ENCODE results near the gene CGB7.

Gene CGB7

GRCh38 chr19:49020931-49021895 lies 36.3 kb downstream of the CGB7 start:
- CTCF ChIA-PET = interaction anchor here (0.6 to 2.6 kb wide), 7 partner anchors 21 to 178 kb away, joined by 3 to 12 read pairs (median 6); partner anchors contain the start of genes GYS1 and RUVBL2
- H3K4me1 ChIP-seq (ENCODE audit: control insufficient read depth, insufficient read depth, low read length) = peaks cover 8% of the 10 kb centered on the region
- H3K4me3 ChIP-seq (ENCODE audit: low read depth, low read length) = no peak overlapping the region
- no peak overlapping the region for H3K27ac ChIP-seq (ENCODE audit: extremely low read depth, low read depth, low read length)
- peaks cover 0 to 3% of the 10 kb centered on the region in 2 experiments; a peak in 2 of 3 replicates for H3K36me3 ChIP-seq (ENCODE audit: control insufficient read depth in 2 of 2, insufficient read depth in 1 of 2, low read length in 2 of 2)
- no peaks in the 10 kb centered on the region for H3K9me3 ChIP-seq (ENCODE audit: control insufficient read depth, insufficient read depth, low read depth, low read length)
- POLR2A ChIA-PET = interaction anchor here (0.6 to 3.4 kb wide), 3 partner anchors 28 to 659 kb away, joined by 5 to 20 read pairs (median 6); partner anchors contain the start of genes GYS1 and RUVBL2
- TF ChIP-seq KLF7 (tag by site-specific recombination; IDR thresholded peaks at IDR 0.05; ENCODE audit: borderline replicate concordance) (0 out of 2 replicates have a peak, but pooled peaks have one; percentile 56), ZNF398 (tag by site-specific recombination; IDR thresholded peaks at IDR 0.05) (peak; percentile 87), ZFHX2 (tag by site-specific recombination; conservative IDR thresholded peaks at IDR 0.05) (0 out of 2 replicates have a peak, but pooled peaks have one; percentile 12), ZNF24 (tag by site-specific recombination; IDR thresholded peaks at IDR 0.05) (peak; percentile 69; the same call in 1 of the 2 replicates), ZNF121 (tag by site-specific recombination; IDR thresholded peaks at IDR 0.05) (no peak), ZNF10 (tag by site-specific recombination; IDR thresholded peaks at IDR 0.05) (peak; percentile 71; the same call in 1 of the 2 replicates), ZBTB48 (tag by site-specific recombination; IDR thresholded peaks at IDR 0.05) (peak; percentile 67), RBAK (tag by site-specific recombination; IDR thresholded peaks at IDR 0.05) (peak; percentile 56; the same call in 1 of the 2 replicates), ZNF654 (tag by site-specific recombination; IDR thresholded peaks at IDR 0.05; ENCODE audit: low read depth) (no peak), PATZ1 (tag by site-specific recombination; IDR thresholded peaks at IDR 0.05) (peak; percentile 81), ZEB2 (tag by site-specific recombination; IDR thresholded peaks at IDR 0.05) (peak; percentile 42; the same call in 1 of the 2 replicates), ZNF785 (tag by site-specific recombination; IDR thresholded peaks at IDR 0.05) (no peak), SP7 (tag by site-specific recombination; IDR thresholded peaks at IDR 0.05) (peak; percentile 84), ZNF404 (tag by site-specific recombination; IDR thresholded peaks at IDR 0.05) (no peak), KLF8 (tag by site-specific recombination; IDR thresholded peaks at IDR 0.05) (peak; percentile 78; the same call in 1 of the 2 replicates), ZNF571 (tag by site-specific recombination; IDR thresholded peaks at IDR 0.05) (no peak), AEBP2 (tag by site-specific recombination; IDR thresholded peaks at IDR 0.05; ENCODE audit: borderline replicate concordance) (no peak), SP2 (tag by site-specific recombination; IDR thresholded peaks at IDR 0.05) (peak; percentile 34; the same call in 1 of the 2 replicates), ZNF777 (tag by site-specific recombination; IDR thresholded peaks at IDR 0.05; ENCODE audit: borderline replicate concordance) (peak; percentile 60; the same call in 1 of the 2 replicates), ZNF366 (tag by site-specific recombination; conservative IDR thresholded peaks at IDR 0.05) (peak; percentile 88), KLF9 (tag by site-specific recombination; IDR thresholded peaks at IDR 0.05; ENCODE audit: low read depth) (peak; percentile 53), ZBTB10 (tag by site-specific recombination; IDR thresholded peaks at IDR 0.05) (peak; percentile 87), ZNF629 (tag by site-specific recombination; IDR thresholded peaks at IDR 0.05) (peak; percentile 29; the same call in 1 of the 2 replicates), ZNF394 (tag by site-specific recombination; IDR thresholded peaks at IDR 0.05; ENCODE audit: borderline replicate concordance) (peak; percentile 14; the same call in 1 of the 2 replicates), ZNF529 (tag by site-specific recombination; IDR thresholded peaks at IDR 0.05; ENCODE audit: insufficient replicate concordance) (no peak), SP3 (tag by site-specific recombination; IDR thresholded peaks at IDR 0.05) (peak; percentile 45), TRIM28 (IDR thresholded peaks at IDR 0.05; ENCODE audit: borderline replicate concordance, low read length) (no peak), KLF1 (tag by site-specific recombination; IDR thresholded peaks at IDR 0.05) (peak; percentile 79), ZNF664 (tag by site-specific recombination; IDR thresholded peaks at IDR 0.05) (no peak)

Measured in HEK293 (cell line).